ENCODE data around the gene SNX14.

DNA sequence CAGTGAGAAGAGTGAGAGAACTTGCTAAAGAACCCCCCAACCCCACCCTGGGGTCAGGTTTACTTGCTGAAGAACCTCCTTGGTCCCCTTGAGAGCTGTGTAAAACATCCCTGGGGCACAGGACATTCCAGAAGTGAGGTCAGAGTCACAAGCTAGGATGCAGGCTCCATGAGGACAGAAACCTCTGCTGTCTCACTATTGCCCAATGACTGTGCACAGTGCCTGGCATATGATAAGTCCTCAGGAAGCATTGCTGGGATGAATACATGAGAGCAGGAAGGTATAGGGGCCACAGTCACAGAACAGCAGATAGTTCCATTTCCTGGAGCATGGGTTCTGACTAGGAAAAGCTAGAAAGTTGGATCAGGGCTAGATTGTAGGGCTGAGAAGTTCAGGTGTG, 125.3 kb downstream of the SNX14 start:
- TF ChIP-seq, protein P1, sequence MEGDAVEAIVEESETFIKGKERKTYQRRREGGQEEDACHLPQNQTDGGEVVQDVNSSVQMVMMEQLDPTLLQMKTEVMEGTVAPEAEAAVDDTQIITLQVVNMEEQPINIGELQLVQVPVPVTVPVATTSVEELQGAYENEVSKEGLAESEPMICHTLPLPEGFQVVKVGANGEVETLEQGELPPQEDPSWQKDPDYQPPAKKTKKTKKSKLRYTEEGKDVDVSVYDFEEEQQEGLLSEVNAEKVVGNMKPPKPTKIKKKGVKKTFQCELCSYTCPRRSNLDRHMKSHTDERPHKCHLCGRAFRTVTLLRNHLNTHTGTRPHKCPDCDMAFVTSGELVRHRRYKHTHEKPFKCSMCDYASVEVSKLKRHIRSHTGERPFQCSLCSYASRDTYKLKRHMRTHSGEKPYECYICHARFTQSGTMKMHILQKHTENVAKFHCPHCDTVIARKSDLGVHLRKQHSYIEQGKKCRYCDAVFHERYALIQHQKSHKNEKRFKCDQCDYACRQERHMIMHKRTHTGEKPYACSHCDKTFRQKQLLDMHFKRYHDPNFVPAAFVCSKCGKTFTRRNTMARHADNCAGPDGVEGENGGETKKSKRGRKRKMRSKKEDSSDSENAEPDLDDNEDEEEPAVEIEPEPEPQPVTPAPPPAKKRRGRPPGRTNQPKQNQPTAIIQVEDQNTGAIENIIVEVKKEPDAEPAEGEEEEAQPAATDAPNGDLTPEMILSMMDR (IDR thresholded peaks at IDR 0.05) = no peak
- TF ChIP-seq POLR2A (IDR thresholded peaks at IDR 0.05) = no peak
